GM23248 (cell line): ENCODE results near the gene NLK. TPM values are rescaled to one million over a fixed set of nuclear protein-coding genes. Genes with fewer than 3 reads are reported as not detected.

Source experiments
- DNase-seq: peaks from one replicate; pipeline ENCODE4 v3.0.0-alpha.2; 2015
- H2AFZ ChIP-seq: fragments of 200-600 bp; sonication (generic); 2 replicates; pipeline ENCODE4 v1.6.1; 2016; ENCODE audit warnings: antibody characterized with exemption
- H3F3A ChIP-seq: fragments of 200-600 bp; sonication (generic); 2 replicates; pipeline ENCODE4 v1.6.1; 2016; ENCODE audit warnings: mild to moderate bottlenecking, antibody characterized with exemption, mixed run types; ENCODE audit not compliant: insufficient read depth
- H3K27ac ChIP-seq: fragments of 200-600 bp; sonication (generic); 2 replicates; pipeline ENCODE4 v1.5.1; 2016; ENCODE audit warnings: mild to moderate bottlenecking
- H3K27me3 ChIP-seq: fragments of 200-600 bp; sonication (generic); replicated peaks from 2 replicates; pipeline ENCODE4 v1.6.1; 2016; ENCODE audit warnings: mild to moderate bottlenecking; ENCODE audit not compliant: insufficient read depth
- H3K36me3 ChIP-seq: fragments of 200-600 bp; sonication (generic); 2 replicates; pipeline ENCODE4 v1.6.1; 2016; ENCODE audit warnings: low read depth, mild to moderate bottlenecking
- H3K4me1 ChIP-seq: fragments of 200-600 bp; sonication (generic); 2 replicates; pipeline ENCODE4 v1.6.1; 2016; ENCODE audit warnings: mild to moderate bottlenecking; ENCODE audit not compliant: insufficient read depth
- H3K4me2 ChIP-seq: fragments of 200-600 bp; sonication (generic); one replicate; pipeline ENCODE4 v1.6.1; 2016; ENCODE audit warnings: mild to moderate bottlenecking; ENCODE audit not compliant: unreplicated experiment
- H3K4me3 ChIP-seq: fragments of 200-600 bp; sonication (generic); 2 replicates; pipeline ENCODE4 v1.5.1; 2016; ENCODE audit warnings: mild to moderate bottlenecking
- H3K79me2 ChIP-seq: fragments of 200-600 bp; sonication (generic); 2 replicates; pipeline ENCODE4 v1.6.1; 2016; ENCODE audit warnings: mild to moderate bottlenecking; ENCODE audit not compliant: insufficient read depth
- H3K9ac ChIP-seq: fragments of 200-600 bp; sonication (generic); 2 replicates; pipeline ENCODE4 v1.6.1; 2016; ENCODE audit warnings: mild to moderate bottlenecking
- H3K9me2 ChIP-seq: fragments of 200-600 bp; sonication (generic); 2 replicates; pipeline ENCODE4 v1.6.1; 2016; ENCODE audit warnings: mixed run types, mild to moderate bottlenecking, moderate library complexity; ENCODE audit not compliant: insufficient read depth
- H3K9me3 ChIP-seq: fragments of 200-600 bp; sonication (generic); one replicate; pipeline ENCODE4 v1.6.1; 2017; ENCODE audit warnings: low read depth
- H4K20me1 ChIP-seq: fragments of 200-600 bp; sonication (generic); 2 replicates; pipeline ENCODE4 v1.6.0; 2016; ENCODE audit not compliant: insufficient read depth
- EZH2 ChIP-seq: fragments of 200-600 bp; sonication (generic); IDR thresholded peaks from 2 replicates; pipeline ENCODE4 v1.6.1; 2018; ENCODE audit warnings: antibody characterized with exemption, mild to moderate bottlenecking; ENCODE audit not compliant: insufficient read depth, poor library complexity, severe bottlenecking
- EZH2phosphoT487 ChIP-seq: fragments of 200-600 bp; sonication (generic); IDR thresholded peaks from 2 replicates; pipeline ENCODE4 v1.6.1; 2018; ENCODE audit warnings: antibody characterized with exemption, moderate library complexity, mild to moderate bottlenecking, low read depth; ENCODE audit not compliant: insufficient read depth
- WGBS, 2 experiments: methylation state at CpG; one replicate each; pipeline ENCODE4 v1.1.6; 2015 to 2017; ENCODE audit warnings: low lambda C conversion rate in 2 of 2, low coverage in 1 of 2; ENCODE audit errors: missing lambda C conversion rate in 2 of 2; 5-methylcytosine and 5-hydroxymethylcytosine counted together
- in situ Hi-C: fragments of 300-500 bp; cut with MboI; formaldehyde crosslinking; loops from 2 replicates; pipeline ENCODE4 v1.15.0; 2020
- polyA plus RNA-seq: library from polyadenylated mRNA; unstranded; fragments of >200 nt; fragmentation: Nextera tagmentation; extraction: Ambion mirVana; gene quantifications from 2 replicates; pipeline ENCODE4 v1.2.1, GENCODE V29; 2016
- total RNA-seq: library from RNA; depleted of rRNA; stranded (reverse); fragments of >200 nt; shearing (Covaris generic); gene quantifications from 2 replicates; pipeline ENCODE4 v1.2.3, GENCODE V29; 2014

The NLK gene
- total and polyA plus RNA-seq, 2 experiments from 2014 or later, result 3.8 to 17.6 TPM

GRCh38 chr17:28136923-28137322, 94.4 kb downstream of the NLK start:
- Histone ChIP-seq H3F3A (peaks cover 18% of the 10 kb centered on the region), H3K9me2 (no peaks in the 10 kb centered on the region), H3K36me3 (peaks cover 16% of the 10 kb centered on the region; the same call in 1 of the 2 replicates), H3K4me1 (peaks cover 19% of the 10 kb centered on the region), H3K79me2 (no peaks in the 10 kb centered on the region), H3K27ac (no peak overlapping the region), H3K27me3 (no peaks in the 10 kb centered on the region), H3K4me3 (no peak overlapping the region), H3K4me2 (no peak overlapping the region), H2AFZ (no peak overlapping the region), H3K9ac (no peak overlapping the region), H4K20me1 (no peaks in the 10 kb centered on the region), H3K9me3 (no peaks in the 10 kb centered on the region)
- no peak for DNase-seq
- in situ Hi-C loops, result no loop called here
- WGBS, 2 experiments, result 98 to 99% methylated on average over 3 of the region's 3 CpGs
- TF ChIP-seq EZH2phosphoT487 (no peak), EZH2 (no peak)

DNA sequence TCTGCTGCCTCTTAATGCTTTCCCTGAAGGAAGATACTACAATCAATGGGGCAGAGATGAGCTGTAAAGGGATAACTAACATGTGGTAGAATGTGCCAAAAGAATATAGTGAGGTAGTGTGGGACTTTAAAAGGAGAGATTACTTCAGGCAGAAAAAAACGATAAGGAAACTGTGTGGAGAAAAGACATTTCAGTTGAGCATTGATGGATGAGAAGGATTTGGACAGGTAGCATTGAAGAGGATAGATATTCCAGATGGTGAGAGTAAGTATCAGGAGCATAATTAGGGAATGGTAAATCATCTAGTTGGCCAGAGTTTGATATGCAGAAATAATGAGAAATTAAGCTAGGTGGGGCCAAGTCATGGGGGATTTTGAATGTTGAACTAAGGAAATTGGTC, 97.3 kb downstream of the NLK start:
- Histone ChIP-seq H3K27me3 (no peaks in the 10 kb centered on the region), H3K4me2 (no peak overlapping the region), H3K9ac (no peak overlapping the region), H3K79me2 (no peaks in the 10 kb centered on the region), H3K27ac (no peak overlapping the region), H3K9me2 (no peaks in the 10 kb centered on the region), H3F3A (no peaks in the 10 kb centered on the region), H4K20me1 (no peaks in the 10 kb centered on the region), H3K4me3 (no peak overlapping the region), H2AFZ (no peak overlapping the region), H3K36me3 (peaks cover 15% of the 10 kb centered on the region; the same call in 1 of the 2 replicates), H3K4me1 (peaks cover under 1% of the 10 kb centered on the region), H3K9me3 (no peaks in the 10 kb centered on the region)
- no peak for TF ChIP-seq EZH2phosphoT487
- TF ChIP-seq EZH2, result no peak
- in situ Hi-C loops, result no loop called here
- 50 to 60% methylated on average over 1 of the region's 1 CpG for WGBS, 2 experiments
- no peak for DNase-seq

- Histone ChIP-seq H3K4me2 (no peak overlapping the region), H2AFZ (no peak overlapping the region), H3K4me1 (peaks cover 11% of the 10 kb centered on the region), H3K4me3 (no peak overlapping the region), H3K9ac (no peak overlapping the region), H3K9me3 (no peaks in the 10 kb centered on the region), H3K27ac (no peak overlapping the region), H3K36me3 (peaks cover 9% of the 10 kb centered on the region; the same call in 1 of the 2 replicates), H3K27me3 (no peaks in the 10 kb centered on the region), H3F3A (no peaks in the 10 kb centered on the region), H3K9me2 (no peaks in the 10 kb centered on the region), H4K20me1 (no peaks in the 10 kb centered on the region), H3K79me2 (no peaks in the 10 kb centered on the region)
- 77 to 84% methylated on average over 3 of the region's 3 CpGs for WGBS, 2 experiments
- in situ Hi-C loops, result no loop called here
- no peak for DNase-seq
- TF ChIP-seq EZH2phosphoT487, result no peak
- no peak for TF ChIP-seq EZH2
Measured at GRCh38 chr17:28141313-28141712, 98.8 kb downstream of the NLK start.

DNA sequence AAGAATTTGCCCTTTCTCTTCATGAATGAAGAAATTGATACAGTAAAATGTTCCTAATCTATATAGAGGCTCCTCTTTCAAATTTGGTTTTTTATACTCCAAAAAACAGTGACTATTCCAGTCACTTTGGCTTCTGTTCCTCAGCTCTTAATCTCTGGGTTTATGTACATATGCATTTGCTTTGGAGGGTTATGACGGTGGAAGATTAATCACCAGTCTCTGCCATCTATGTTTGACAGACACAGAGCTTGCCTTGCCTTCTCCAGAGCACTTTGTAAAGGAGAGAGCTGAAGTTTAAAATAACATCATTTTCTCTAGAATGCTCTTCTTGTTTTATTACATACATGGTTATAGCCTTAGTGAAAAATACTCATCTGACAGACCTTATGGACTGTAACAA, 99.3 kb downstream of the NLK start:
- H3K36me3 ChIP-seq, result peaks cover 9% of the 10 kb centered on the region; the same call in 1 of the 2 replicates
- H3K79me2 ChIP-seq, result no peaks in the 10 kb centered on the region
- H3K9me2 ChIP-seq, result no peaks in the 10 kb centered on the region
- no peak overlapping the region for H3K4me2 ChIP-seq
- no peak overlapping the region for H3K4me3 ChIP-seq
- H3K27ac ChIP-seq, result no peak overlapping the region
- no peaks in the 10 kb centered on the region for H4K20me1 ChIP-seq
- no peaks in the 10 kb centered on the region for H3K9me3 ChIP-seq
- no peak overlapping the region for H2AFZ ChIP-seq
- no peaks in the 10 kb centered on the region for H3K27me3 ChIP-seq
- H3F3A ChIP-seq, result no peaks in the 10 kb centered on the region
- 100% methylated on average over 1 of the region's 1 CpG for WGBS, 2 experiments
- in situ Hi-C loops, result no loop called here
- TF ChIP-seq EZH2 (no peak), EZH2phosphoT487 (no peak)
- H3K9ac ChIP-seq, result no peak overlapping the region
- DNase-seq, result no peak
- peaks cover 11% of the 10 kb centered on the region for H3K4me1 ChIP-seq

GRCh38 chr17:28142305-28142704, 99.8 kb downstream of the NLK start:
- Histone ChIP-seq H3K9me3 (no peaks in the 10 kb centered on the region), H3K4me1 (peaks cover 11% of the 10 kb centered on the region), H3K79me2 (no peaks in the 10 kb centered on the region), H2AFZ (no peak overlapping the region), H4K20me1 (no peaks in the 10 kb centered on the region), H3K9me2 (no peaks in the 10 kb centered on the region), H3K4me3 (no peak overlapping the region), H3K27ac (no peak overlapping the region), H3K36me3 (peaks cover 9% of the 10 kb centered on the region; the same call in 1 of the 2 replicates), H3K27me3 (no peaks in the 10 kb centered on the region), H3K9ac (no peak overlapping the region), H3K4me2 (no peak overlapping the region), H3F3A (no peaks in the 10 kb centered on the region)
- TF ChIP-seq EZH2phosphoT487 (no peak), EZH2 (no peak)
- in situ Hi-C loops, result no loop called here
- WGBS, 2 experiments, result 81 to 82% methylated on average over 5 of the region's 5 CpGs
- no peak for DNase-seq
